ENCODE data around the gene IL4.

DNA sequence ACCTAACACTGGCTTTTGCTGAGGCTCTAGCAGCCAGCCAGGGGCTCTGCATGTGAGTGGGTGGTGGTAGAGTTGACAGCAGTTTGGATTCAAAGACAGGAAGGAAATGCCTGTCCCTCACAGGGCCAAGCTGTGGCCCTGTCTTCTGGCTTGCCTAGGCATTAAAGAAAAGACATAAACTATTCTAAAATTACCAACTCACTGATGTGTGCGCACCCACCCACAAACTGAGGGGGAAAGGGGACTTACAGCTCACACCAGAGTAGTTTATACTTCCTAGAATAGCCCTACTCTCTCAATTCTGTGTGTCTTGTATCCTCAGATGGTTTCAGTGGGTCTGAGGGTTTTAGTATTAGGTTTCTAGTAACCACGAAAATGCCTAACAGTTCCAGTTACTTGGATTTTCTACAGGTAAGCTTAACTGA is 34.1 kb upstream of the IL4 start:
- TF ChIP-seq, protein P1, sequence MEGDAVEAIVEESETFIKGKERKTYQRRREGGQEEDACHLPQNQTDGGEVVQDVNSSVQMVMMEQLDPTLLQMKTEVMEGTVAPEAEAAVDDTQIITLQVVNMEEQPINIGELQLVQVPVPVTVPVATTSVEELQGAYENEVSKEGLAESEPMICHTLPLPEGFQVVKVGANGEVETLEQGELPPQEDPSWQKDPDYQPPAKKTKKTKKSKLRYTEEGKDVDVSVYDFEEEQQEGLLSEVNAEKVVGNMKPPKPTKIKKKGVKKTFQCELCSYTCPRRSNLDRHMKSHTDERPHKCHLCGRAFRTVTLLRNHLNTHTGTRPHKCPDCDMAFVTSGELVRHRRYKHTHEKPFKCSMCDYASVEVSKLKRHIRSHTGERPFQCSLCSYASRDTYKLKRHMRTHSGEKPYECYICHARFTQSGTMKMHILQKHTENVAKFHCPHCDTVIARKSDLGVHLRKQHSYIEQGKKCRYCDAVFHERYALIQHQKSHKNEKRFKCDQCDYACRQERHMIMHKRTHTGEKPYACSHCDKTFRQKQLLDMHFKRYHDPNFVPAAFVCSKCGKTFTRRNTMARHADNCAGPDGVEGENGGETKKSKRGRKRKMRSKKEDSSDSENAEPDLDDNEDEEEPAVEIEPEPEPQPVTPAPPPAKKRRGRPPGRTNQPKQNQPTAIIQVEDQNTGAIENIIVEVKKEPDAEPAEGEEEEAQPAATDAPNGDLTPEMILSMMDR (IDR thresholded peaks at IDR 0.05): no peak
- TF ChIP-seq EZH2 (IDR thresholded peaks at IDR 0.05): no peak
- TF ChIP-seq EZH2phosphoT487 (IDR thresholded peaks at IDR 0.05): no peak
